Measurements from ENCODE around the gene CDT1. TPM values are rescaled to one million over a fixed set of nuclear protein-coding genes. Genes with fewer than 3 reads are reported as not detected.

CDT1 gene
- total RNA-seq, 1 experiment from 2014 or later = 39.2 TPM

- no peak for DNase-seq (ENCODE audit: low spot score)
Measured at GRCh38 chr16:88856122-88856827, 52.7 kb downstream of the CDT1 start.

- DNase-seq (ENCODE audit: low spot score) = peak; percentile 84
Measured at GRCh38 chr16:88856828-88857727, 53.5 kb downstream of the CDT1 start, which contains the start of the genes GALNS and TRAPPC2L. TSS of gene GALNS (minus strand) at chr16:88856947. CDS start at chr16:88856877, 70 bp downstream. TSS of gene TRAPPC2L (plus strand) at chr16:88857127. CDS start at chr16:88857151, 24 bp downstream.

DNA sequence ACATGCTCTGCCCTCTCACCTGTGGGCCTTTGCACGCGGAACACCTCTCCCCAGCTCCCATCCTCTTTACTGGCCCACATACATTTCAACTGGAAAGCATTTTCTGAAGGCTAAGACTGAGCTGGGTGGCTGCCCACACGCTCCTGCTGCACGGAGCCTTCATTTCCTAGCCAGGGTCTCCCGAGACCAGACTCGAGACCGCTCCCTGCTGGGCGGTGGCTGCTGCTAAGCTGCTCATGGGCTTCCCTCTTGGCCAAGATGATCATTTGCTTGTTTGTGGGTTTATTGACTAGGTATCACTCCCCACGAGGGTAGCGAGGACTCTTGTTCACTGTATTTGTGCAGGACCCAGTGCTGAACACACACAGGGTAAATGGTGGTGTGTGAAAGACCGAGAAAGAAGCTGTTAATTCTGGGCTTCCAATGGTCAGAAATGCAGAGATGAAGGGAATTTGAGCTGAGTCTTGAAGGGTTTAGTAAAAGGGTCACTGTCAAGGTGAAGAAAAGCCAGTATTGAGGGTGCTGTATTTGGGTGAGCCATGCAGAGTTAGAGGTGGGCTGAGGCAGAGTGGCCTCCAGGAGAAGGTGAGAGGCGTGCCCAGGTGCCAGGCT, 54.2 kb downstream of the CDT1 start:
- peak; percentile 48 for DNase-seq (ENCODE audit: low spot score)

Other genes starting within 250 kb of the CDT1 start
- gene ZC3H18, start 233.4 kb upstream of the CDT1 start, total RNA-seq (2014; rRNA removed; shearing (Covaris generic)) = 17.7 and 18.3 TPM in 2 replicates
- gene IL17C, start 165.2 kb upstream of the CDT1 start, total RNA-seq (2014; rRNA removed; shearing (Covaris generic)) = not detected in 2 replicates
- 0.19 TPM in 1 of 2 replicates, not detected in the other for gene CYBA, start 152.7 kb upstream of the CDT1 start, total RNA-seq (2014; rRNA removed; shearing (Covaris generic))
- 53.8 and 56.3 TPM in 2 replicates for gene MVD, start 140.7 kb upstream of the CDT1 start, total RNA-seq (2014; rRNA removed; shearing (Covaris generic))
- not detected in 2 replicates for gene SNAI3, start 117.3 kb upstream of the CDT1 start, total RNA-seq (2014; rRNA removed; shearing (Covaris generic))
- 43.6 and 51.2 TPM in 2 replicates for gene RNF166, start 97.4 kb upstream of the CDT1 start, total RNA-seq (2014; rRNA removed; shearing (Covaris generic))
- gene CTU2, start 97.3 kb upstream of the CDT1 start, total RNA-seq (2014; rRNA removed; shearing (Covaris generic)) = 20.5 and 21.2 TPM in 2 replicates
- 186 and 226 TPM in 2 replicates for gene PIEZO1, start 18.6 kb upstream of the CDT1 start, total RNA-seq (2014; rRNA removed; shearing (Covaris generic))
- gene APRT, start 8.1 kb downstream of the CDT1 start, total RNA-seq (2014; rRNA removed; shearing (Covaris generic)) = 255 and 258 TPM in 2 replicates
- gene GALNS, start 53.2 kb downstream of the CDT1 start, total RNA-seq (2014; rRNA removed; shearing (Covaris generic)) = 25.8 and 34.3 TPM in 2 replicates
- gene TRAPPC2L, start 53.3 kb downstream of the CDT1 start, total RNA-seq (2014; rRNA removed; shearing (Covaris generic)) = 52.9 and 78.8 TPM in 2 replicates
- gene PABPN1L, start 62.9 kb downstream of the CDT1 start, total RNA-seq (2014; rRNA removed; shearing (Covaris generic)) = not detected in 2 replicates
- 0.05 TPM in 1 of 2 replicates, not detected in the other for gene CBFA2T3, start 173.4 kb downstream of the CDT1 start, total RNA-seq (2014; rRNA removed; shearing (Covaris generic))

Measured in A172 (cell line).